Fibroblast of peridontal ligament (primary cell): ENCODE data around the gene FARP1.

Source experiments
- DNase-seq: peaks from one replicate; pipeline ENCODE4 v3.0.0-alpha.2; 2010; ENCODE audit errors: extremely low read depth

Gene FARP1

DNA sequence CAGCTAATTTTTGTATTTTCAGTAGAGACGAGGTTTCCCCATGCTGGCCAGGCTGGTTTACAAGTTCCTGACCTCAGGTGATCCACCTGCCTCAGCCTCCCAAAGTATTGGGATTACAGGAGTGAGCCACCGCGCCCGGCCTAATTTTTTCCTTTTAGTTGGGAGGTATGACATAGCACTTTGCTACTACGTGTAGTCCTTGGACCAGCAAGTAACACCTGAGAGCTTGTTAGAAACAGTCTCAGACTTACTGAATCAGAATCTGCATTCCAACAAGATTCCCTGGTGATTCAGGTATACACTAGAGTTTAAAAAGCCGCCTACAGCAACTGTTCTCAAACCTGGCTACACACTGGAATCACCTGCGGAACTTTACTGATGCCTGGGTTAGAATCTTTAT lies 1.8 kb upstream of the FARP1 start:
- DNase-seq = no peak

DNA sequence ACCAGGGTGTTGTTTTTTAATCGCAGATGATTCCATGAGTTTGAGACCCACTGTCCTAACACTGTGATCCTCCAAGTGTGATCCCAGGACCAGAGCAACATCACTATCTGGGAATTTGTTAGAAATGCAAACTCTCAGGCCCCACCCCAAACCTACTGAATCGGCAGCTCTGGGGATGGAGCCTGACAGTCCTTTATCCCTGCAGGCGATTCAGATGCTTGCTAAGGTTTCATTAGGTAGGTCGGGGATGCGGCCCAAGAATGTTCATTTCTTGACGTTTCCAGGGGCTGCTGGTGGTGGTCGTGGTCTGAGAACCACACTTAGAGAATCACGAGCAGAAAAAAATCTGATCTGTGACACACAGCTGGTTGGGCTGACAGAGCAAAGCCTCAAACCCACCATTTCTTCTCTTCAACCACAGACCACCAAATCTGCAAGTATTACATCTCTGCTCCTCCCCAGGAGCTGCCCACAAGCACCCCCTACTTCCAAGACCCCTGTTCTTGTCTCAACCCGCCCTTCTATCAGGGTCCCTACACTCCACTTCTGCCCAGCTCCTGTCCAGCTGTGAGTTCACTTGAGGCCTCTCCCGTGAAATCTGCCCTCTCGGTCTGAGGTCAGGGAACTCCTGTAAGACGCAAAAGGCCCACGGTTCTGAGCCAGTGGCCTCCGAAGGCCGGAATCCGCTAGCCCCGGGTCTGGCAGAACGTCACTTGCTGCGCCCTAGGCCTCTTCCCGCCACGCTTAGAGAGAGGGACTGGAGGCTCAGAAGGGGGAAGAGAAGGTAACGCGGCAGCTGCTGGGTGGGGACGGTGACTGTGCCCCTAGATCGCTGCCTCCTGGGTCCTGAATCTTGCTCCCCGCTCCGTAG lies 1.1 kb upstream of the FARP1 start:
- no peak for DNase-seq

DNA sequence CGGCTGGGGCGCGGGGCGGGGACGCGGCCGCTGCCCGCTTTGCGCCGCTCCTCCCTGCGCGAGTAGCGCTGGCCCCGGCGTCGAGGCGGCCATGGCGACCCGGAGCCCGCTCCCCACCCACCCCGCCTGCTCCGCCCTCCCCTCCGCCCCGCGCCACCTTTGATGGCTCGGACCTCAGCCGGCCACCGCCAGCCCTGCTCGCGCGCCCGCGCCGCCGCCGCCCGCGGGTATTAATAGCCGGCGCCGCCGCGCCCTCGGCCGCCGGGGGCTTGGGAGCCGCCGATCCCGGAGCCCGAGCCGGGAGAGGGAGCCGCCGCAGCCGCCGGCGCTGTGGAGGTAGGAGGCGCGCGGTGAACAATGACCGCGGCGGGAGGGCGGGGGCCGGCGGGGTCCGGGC lies 261 bp downstream of the FARP1 start:
- no peak for DNase-seq

DNA sequence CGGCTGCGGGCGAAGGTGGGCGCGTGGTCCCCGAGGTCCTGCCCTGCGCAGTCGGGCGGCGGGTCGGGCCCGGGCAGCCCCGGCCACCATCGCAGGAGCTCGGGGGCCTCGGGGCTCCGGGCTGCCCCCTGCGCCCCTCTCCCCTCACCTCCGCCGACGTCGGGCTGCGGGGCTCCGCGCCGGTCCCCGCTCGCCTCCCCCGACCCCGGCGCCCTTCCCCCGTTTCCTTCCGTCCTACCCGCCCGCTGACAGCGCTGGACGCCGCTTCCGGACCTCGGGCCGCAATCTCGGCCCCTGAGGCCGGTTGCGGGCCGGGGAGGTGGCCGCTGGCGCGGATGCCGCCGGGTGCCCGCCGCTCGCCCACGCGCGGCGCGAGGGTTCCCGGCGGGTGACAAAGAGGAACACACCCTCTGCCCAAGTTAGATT lies 720 bp downstream of the FARP1 start:
- DNase-seq = no peak

DNA sequence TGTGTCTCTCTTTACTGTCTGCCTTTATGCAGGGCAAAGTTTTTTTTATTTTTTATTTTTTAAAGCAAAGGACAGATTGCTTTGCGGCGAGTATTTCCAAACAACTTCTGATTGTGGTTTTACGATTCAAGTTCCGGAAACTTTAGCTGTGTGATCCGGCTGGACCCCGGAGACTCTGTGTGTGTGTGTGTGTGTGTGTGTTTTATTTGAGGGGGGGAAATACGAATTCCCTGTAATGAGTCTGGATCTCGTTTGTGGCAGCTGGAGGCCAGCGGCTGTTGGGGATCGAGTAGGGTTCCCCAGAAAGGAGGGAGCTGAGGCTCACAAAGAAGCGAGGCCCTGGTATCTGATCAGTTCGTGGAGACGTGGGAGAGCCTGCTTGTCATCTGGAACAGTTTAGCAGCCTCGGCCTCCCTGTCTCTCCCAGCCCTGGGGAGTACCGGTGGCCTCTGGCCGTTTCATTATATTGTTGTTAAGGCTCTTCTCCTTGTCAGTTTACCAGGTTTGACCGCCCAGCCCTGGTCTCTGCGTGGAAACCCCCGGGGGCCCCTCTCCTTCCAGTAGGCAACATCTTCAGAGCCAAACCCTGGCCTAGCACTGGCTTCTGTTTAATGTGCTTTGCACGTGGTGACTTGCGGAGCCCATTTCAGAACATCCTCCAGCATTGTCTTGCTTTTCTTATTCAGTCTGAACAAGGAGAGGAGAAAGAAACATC lies 1.3 kb downstream of the FARP1 start:
- DNase-seq = peak; percentile 72

DNA sequence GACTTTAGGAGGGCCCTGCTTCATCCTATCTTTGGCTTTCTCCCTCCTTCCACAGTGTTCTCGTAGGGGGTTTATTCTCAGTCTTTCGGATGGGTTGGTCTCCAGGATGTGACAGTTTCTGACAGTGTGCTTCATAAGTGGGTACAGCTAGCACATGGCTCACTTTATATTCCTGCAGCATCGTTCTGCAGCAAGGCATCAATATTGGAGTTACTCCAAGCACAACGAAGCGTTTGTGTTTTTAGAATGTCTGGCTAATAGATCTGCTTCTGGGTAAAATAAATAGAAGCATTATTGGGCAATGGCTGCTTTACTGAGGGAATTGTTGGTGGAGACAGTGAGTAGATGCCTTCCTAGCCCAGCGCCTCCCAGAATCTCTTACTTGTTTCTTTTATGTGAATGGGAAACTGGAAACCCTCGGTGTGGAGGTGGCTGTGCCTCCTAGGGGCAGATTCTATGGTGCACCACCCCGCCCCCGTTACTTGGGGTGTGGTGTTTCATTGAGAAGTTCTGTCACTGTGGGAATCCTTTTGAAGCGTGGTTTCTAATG lies 2.0 kb downstream of the FARP1 start:
- DNase-seq = peak; percentile 61

DNA sequence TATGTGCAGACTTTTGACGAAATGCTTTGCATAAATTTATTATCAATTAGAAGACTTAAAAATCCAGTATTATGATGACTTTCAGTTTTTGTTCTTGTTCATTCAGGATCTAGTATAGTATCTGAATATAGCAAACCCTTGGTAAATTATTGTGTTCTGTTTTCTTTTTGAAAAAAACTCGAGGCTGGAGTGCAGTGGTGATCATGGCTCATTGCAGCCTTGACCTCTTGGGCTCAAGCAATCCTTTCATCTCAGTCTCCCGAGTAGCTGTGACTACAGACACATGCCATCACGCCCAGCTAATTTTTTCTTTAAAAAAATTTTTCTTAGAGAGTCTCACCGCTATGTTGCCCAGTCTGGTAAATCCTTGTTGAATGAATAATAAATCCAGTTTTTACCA lies 4.6 kb downstream of the FARP1 start:
- no peak for DNase-seq

DNA sequence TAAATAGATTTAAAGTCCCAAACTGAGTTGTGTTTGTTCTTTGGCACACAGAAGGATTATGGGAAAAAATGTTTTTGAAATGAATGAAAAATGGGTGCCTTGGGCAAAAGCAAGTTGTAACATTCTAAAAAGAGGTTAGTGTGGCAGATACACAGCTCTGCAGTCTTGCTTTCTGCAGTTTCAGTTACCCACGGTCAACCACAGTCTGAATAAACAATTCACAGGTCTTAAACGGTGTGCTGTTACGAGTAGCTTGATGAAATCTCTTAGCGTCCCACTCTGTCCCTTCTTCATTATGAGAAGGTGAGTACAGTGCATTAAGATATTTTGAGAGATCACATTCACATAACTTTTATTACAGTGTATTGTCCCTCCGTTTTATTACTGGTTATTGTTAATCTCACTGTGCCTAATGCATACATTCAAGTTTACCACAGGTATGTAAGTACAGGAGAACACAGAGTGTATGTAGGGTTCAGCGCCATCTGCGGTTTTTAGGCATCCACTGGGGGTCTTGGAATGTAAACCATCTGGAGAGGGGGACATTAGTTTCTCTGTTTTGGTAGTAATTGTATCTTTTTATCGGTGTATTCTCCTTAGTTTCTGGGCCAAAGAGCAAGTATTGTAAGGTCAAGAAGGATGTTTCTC lies 8.1 kb downstream of the FARP1 start:
- DNase-seq = no peak

DNA sequence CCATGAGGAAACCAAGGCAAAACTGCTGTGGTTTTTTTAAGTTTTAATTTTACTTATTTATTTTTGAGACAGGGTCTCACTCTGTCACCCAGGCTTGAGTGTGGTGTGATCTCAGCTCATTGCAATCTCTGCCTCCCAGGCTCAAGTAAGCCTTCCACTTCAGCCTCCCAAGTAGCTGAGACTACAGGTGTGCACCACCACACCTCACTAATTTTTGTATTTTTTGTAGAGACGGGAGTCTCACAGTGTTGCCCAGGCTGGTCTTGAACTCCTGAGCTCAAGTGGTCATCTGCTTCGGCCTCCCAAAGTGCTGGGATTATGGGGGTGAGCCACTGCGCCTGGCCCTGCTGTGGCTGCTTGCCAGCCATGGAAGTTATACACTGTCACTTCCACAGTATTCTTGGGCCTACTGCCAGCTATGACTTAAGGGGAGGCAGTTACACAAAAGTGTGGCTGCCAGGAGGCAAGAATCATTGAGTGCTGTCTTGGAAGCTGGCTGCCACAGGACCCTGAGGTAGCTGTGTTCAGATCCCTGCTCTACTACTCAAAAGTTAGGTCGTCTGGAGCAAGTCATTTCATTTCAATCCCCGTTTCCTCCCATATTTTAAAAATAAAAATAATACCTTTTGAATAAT lies 12.7 kb downstream of the FARP1 start:
- DNase-seq = peak; percentile 44

DNA sequence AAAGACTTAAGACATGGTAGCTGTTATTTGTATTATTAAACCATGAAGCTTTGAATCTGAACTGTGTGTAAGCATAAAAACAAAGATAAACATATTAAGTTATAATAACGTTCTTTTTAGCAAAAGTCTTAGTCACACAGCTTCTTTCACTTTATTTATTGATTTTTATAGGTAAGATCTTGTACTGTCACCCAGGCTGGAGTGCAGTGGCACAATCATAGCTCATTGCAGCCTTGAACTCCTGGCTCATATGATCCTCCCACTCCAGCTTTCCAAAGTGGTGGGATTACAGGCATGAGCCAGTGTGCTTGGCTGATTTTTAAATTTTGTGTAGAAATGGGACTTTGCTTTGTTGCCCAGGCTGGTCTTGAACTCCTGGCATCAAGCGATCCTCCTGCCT lies 13.4 kb downstream of the FARP1 start:
- DNase-seq = no peak

DNA sequence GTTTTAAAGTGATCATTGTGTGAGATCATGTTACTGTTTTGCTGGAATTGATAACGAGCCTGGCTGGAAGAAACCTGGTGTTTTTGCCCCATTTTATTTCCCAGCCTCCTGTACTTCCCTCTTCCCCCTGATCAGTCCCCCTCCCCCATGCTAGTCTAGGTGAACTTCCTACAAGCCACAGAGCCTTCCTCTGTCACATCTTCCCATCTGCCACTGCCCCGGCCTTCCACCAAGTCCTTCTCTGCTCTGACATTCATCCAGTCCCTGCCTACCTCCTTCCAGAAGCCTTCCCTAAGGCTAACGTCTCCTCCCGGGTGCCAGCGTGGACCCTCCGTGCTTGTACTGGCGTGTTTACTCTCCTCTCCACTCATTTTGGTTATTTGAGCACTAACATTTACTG lies 14.3 kb downstream of the FARP1 start:
- DNase-seq = peak; percentile 38

DNA sequence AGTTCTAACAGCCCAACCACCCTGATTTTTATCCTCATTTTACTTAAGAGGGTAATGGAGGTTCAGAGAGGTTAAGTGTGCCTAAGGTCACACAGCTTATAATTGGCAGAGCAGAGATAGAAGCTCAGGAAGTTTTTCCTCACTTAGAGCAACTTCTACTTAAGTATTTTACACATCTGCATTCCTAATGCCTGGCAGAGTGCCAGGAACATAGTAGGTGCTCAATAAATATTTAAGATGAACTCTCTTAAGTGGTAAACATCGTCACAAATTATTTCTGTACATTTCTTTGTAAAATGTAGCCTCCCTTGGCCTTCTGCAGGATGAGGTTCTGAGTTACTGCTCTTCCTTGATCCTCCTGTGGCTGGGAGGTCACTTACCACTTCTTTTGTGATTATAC lies 14.7 kb downstream of the FARP1 start:
- DNase-seq = no peak

DNA sequence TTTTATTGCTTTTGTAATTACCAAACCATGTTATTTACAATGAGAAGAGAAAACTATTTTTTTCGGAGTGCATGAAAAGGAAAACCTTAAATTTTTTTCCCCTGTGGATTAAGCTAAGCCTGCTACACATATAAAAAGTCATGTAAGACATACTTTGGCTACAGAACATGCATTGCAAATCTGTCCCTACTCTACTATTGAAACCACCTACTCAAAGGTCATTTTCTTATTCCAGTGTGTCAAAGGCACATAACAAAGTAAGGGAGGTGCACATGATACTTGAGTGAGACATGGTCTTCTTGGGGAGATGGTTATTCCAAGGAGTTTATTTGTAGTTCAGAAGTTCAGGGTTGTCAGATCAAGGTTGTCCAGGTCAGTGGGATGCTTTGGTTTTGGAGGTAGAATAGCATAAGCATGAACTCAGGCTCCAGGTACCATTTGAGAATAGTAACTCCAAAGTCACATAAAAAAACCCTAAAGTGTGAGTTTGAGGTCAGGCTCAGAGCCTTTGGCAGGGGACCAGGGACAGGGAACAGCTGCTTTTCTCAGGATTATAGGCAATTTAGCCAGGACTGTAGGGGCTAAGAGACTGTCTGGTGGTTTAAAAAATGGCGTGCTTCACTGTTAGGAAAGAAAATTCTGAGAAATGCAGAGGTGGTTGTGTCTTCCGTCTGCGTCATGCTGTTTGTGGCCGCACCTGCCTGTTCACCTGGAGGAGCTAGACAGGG lies 15.4 kb downstream of the FARP1 start:
- no peak for DNase-seq

DNA sequence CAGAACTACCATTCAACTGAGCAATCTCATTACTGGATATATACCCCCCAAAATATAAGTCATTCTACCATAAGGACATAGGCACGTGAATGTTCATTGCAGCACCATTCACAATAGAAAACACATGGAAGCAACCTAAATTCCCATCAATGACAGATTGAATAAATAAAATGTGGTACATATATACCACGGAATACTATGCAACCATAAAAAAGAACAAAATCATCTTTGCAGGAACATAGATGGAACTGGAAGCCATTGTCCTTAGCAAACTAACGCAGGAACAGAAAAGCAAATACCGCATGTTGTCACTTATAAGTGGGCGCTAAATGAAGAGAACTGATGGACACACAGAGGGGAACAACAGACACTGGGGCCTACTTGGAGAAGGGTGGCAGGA lies 20.0 kb downstream of the FARP1 start:
- no peak for DNase-seq

DNA sequence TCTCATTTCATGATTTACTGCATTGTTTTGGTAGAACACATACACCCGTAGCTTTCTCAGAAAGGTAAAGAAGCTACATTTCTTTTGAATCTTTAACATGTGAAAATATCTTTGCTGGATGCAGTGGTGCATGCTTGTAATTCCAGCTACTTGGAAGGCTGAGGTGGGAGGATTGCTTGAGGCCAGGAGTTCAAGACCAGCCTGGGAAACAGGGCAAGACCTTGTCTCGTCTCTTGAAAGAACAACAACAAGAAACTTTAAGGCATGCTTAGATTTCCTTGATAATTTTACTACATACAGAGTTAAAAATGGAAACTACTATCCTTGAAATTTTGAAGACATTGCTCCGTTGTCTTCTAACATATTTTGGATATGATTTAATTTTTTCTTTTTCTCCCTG lies 26.4 kb downstream of the FARP1 start:
- DNase-seq = no peak

DNA sequence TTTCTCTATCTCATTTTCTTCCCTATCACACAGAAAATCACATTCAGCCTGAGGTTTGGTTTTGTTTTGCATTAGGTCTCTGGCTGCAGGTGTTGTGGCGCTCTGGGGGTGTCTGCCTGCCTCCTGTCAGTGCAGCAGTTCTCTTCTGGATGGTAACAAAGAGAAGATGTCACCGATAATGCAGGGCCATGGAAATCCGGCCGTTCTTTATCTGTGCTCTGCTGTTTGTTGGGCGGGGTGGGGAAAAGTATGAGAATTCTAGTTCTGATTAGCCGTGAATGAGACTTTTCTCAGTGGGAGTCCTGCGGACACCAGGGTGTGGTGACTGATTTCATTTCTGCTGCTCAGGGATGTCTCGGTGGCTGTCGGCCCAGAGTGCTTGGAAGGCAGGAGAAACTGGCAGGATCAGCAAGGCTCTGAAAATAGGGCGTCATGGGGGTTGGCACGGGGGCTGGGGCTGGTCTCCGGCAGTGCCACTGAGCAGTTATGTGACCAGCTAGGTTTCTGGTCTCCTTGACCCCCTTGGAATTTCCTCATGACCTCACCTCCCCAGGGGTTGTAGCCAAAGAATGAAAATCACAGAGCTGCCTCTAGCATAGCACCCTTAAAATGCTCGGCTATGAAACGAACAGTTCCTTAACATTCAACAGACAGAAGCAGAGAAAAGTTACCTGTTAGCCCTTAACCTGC lies 29.2 kb downstream of the FARP1 start:
- peak; percentile 48 for DNase-seq

DNA sequence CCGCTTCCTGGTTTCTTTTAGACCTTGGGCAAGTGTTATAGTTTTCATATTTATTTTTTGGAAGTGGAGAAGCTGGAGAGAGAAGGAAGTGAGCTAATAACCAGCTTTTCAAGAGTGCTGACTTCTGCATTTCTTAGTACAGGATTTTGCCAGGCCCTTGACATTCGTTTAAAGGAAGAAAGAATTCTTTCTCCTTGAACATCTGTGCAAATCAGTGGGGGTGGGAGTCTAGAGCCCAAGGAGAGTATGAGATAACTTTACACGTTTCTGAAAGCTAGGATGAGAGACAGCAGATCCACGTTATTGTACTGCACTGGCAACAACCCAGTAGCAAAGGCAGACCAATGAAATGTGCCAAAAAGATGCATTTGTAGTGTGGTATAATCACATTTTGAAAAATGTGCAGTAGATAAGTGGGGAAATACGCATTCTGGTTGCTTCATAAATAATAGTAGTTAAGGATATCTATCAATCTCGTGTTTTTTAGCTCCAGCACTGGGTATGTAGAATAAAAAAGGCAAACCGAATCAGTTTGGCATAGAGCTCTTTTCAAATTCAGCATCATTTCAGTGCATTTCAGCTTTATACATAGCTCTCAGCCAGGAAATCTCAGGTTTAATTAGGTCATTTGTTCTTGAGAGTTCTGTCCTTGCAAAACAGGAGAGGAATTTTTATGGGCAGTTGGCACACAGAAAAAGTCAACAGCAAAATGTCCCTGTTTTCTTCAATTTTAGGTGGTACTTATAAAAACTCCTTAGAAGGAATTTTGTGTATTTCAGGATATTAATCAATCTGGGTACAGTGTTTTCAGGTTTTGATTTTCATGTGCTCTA lies 29.9 kb downstream of the FARP1 start:
- peak; percentile 40 for DNase-seq

DNA sequence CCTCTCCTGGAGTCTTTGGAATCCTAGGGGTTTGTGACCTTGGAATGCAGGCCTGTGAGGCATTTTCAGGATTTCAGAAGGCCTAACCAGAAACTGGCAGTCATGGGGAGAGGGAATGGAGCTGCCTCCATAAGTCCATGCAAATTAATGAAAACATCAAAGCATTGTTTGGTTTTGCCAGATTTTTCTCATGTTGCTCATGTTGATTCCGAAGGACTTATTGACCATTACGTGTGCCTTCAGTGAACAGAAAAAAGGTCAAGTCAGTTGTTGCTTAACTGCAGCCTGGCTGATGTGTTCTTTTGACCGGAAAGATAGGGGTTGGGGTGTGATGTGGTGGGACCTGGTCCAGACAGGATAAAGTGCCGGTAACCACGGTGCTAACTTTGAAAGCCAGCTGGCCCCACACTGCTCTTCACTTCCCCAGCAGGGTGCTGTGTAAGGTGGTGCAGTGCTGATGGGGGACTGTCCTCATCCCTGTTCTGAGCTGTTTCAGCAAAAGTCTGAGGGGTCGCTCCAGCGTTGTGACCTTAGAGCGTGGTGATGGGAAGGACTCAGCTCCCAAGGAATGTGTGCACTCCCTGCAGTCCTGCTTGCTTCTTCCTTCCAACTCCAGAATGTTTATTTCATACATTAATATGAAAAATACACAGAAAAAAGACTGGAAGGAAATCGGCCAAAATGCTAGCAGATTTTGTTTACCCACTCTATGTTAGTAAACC lies 30.7 kb downstream of the FARP1 start:
- DNase-seq = peak; percentile 98

DNA sequence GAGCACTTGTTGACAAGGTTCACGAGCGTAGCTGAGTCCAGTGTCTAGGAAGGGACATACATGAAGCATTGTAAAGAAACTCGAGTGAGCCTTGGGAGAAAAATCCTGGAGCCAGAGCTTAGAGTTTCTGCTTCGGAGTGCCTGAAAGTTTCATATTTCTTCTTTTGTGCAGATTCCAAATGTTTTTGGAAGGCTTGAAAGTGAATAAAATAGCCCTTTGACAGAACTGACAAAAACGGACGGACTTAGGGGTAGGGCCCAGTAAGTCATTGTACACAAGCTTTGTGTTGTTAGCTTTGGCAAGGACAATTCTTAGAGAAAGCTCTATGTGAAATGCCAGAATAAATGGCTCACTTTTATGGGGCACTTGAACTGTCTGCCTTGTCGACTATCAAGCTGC lies 31.4 kb downstream of the FARP1 start:
- peak; percentile 55 for DNase-seq
